ENCODE data around the gene BMP7.
"Not testable (repeated sequence)": the region's sequence is repeated elsewhere in the genome, so short reads cannot be mapped to it uniquely, and the experiment has no call there.

BMP7 gene

GRCh38 chr20:57287007-57287880, 20.8 kb upstream of the BMP7 start:
- DNase-seq: no peak

GRCh38 chr20:57283860-57284259, 17.4 kb upstream of the BMP7 start:
- no peak for DNase-seq

GRCh38 chr20:57282670-57283361, 16.4 kb upstream of the BMP7 start:
- no peak for DNase-seq

GRCh38 chr20:57281900-57282299, 15.5 kb upstream of the BMP7 start:
- DNase-seq: no peak

GRCh38 chr20:57280221-57280620, 13.8 kb upstream of the BMP7 start:
- DNase-seq: no peak

GRCh38 chr20:57279548-57279947, 13.1 kb upstream of the BMP7 start:
- DNase-seq: not testable (repeated sequence)

- no peak for DNase-seq
Observed at GRCh38 chr20:57278457-57278856, 12.0 kb upstream of the BMP7 start.

- DNase-seq: no peak
Observed at GRCh38 chr20:57277398-57278105, 11.1 kb upstream of the BMP7 start.

GRCh38 chr20:57276221-57276620, 9.8 kb upstream of the BMP7 start:
- DNase-seq: no peak

GRCh38 chr20:57275813-57276212, 9.4 kb upstream of the BMP7 start:
- no peak for DNase-seq

- DNase-seq: no peak
Observed at GRCh38 chr20:57275334-57275733, 8.9 kb upstream of the BMP7 start.

- no peak for DNase-seq
Observed at GRCh38 chr20:57274846-57275245, 8.4 kb upstream of the BMP7 start.

- no peak for DNase-seq
Observed at GRCh38 chr20:57274299-57274698, 7.9 kb upstream of the BMP7 start.

- no peak for DNase-seq
Observed at GRCh38 chr20:57272883-57273535, 6.6 kb upstream of the BMP7 start.

GRCh38 chr20:57270204-57270984, 4.0 kb upstream of the BMP7 start:
- DNase-seq: no peak

- DNase-seq: no peak
Observed at GRCh38 chr20:57269148-57269984, 2.9 kb upstream of the BMP7 start.

- DNase-seq: no peak
Observed at GRCh38 chr20:57268399-57269076, 2.1 kb upstream of the BMP7 start.

GRCh38 chr20:57267158-57267821, 849 bp upstream of the BMP7 start:
- no peak for DNase-seq

- no peak for DNase-seq
Observed at GRCh38 chr20:57265997-57266290, 497 bp downstream of the BMP7 start.

GRCh38 chr20:57265336-57265996, 975 bp downstream of the BMP7 start:
- DNase-seq: no peak

Data from Kasumi-1 (cell line).